ENCODE data around the gene TCEANC2. TPM values are rescaled to one million over a fixed set of nuclear protein-coding genes. Genes with fewer than 3 reads are reported as not detected.

The TCEANC2 gene
- total and polyA plus RNA-seq, 12 donors: 1.3 to 12.5 (median 5.6) TPM

DNA sequence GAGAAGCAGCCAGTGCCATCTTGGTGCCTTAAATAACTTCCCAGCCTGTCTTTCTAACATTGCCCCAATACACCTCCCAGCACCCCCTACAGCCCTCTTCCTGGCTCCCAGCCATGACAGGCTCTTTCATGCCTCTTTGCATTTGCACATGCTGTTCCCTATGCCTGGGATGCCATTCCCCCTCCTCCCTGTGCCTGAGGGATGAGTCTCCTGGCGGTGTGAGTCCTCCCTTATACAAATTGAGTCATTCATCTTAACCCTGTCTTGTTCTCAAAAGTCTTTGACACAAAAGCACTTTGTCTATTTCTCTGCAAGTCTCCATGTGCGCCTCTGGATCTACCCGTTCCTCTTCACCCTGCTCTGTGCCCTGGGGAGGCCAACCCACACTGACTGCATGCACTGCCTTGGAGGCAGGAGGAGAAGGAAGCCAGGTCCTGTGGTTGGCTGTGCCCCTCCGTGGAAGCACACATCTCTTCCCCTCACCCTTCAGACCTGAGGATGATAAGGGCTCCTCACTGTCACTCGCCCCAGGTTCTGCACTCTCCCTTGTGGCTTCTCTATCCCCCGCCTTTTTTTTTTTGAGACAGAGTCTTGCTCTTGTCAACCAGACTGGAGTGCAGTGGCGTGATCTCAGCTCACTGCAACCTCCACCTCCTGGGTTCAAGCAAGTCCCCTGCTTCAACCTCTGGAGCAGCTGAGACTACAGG is 74.3 kb downstream of the TCEANC2 start:
- no peak for TF ChIP-seq POLR2A (IDR thresholded peaks at IDR 0.05)
- TF ChIP-seq, protein P1, sequence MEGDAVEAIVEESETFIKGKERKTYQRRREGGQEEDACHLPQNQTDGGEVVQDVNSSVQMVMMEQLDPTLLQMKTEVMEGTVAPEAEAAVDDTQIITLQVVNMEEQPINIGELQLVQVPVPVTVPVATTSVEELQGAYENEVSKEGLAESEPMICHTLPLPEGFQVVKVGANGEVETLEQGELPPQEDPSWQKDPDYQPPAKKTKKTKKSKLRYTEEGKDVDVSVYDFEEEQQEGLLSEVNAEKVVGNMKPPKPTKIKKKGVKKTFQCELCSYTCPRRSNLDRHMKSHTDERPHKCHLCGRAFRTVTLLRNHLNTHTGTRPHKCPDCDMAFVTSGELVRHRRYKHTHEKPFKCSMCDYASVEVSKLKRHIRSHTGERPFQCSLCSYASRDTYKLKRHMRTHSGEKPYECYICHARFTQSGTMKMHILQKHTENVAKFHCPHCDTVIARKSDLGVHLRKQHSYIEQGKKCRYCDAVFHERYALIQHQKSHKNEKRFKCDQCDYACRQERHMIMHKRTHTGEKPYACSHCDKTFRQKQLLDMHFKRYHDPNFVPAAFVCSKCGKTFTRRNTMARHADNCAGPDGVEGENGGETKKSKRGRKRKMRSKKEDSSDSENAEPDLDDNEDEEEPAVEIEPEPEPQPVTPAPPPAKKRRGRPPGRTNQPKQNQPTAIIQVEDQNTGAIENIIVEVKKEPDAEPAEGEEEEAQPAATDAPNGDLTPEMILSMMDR (IDR thresholded peaks at IDR 0.05): no peak
- Histone ChIP-seq H3K36me3 (replicated peaks in 1 of 2) (no peaks in the 10 kb centered on the region), H3K27me3 (no peaks in the 10 kb centered on the region), H3K9me3 (replicated peaks in 1 of 3) (no peaks in the 10 kb centered on the region), H3K4me1 (replicated peaks in 1 of 2) (no peaks in the 10 kb centered on the region), H3K27ac (no peak overlapping the region), H3K4me3 (no peak overlapping the region)
- DNase-seq: no peak
- WGBS, 4 donors: 90 to 91% (median 91%) methylated on average over 7 of the region's 7 CpGs
- intact Hi-C loops (cut with DNase I): loop anchor here in 1 of 2 donors (10.0 kb wide), 1 partner anchor 147 kb away; no protein-coding TSS in a partner anchor

DNA sequence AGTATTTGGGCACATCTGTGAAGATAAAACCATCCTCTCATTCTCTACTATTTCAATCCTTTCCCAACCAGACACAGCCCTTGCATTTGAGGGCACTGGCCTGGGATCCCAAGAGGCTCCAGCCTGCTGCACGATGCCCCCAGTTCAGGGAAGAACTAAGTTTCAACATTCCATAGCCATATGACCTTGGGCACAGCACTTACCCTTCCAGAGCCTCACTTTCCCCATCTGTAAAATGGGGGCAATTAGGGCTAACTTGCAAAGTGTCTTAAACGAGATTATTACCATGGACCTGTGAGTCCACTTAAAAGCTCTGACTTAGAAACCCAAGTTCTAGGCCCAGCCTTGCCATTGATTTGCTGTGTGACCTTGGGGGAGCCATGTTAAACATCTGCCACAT is 76.5 kb downstream of the TCEANC2 start:
- no peaks in the 10 kb centered on the region for H3K36me3 ChIP-seq (replicated peaks in 1 of 2)
- 77 to 90% (median 82%) methylated on average over 2 of the region's 2 CpGs for WGBS, 4 donors
- no peak overlapping the region for H3K4me3 ChIP-seq
- H3K27me3 ChIP-seq: no peaks in the 10 kb centered on the region
- H3K4me1 ChIP-seq (replicated peaks in 1 of 2): no peaks in the 10 kb centered on the region
- H3K9me3 ChIP-seq (replicated peaks in 1 of 3): no peaks in the 10 kb centered on the region
- no peak for TF ChIP-seq POLR2A (IDR thresholded peaks at IDR 0.05)
- TF ChIP-seq, protein P1 (IDR thresholded peaks at IDR 0.05): no peak
- no peak overlapping the region for H3K27ac ChIP-seq
- no peak for DNase-seq
- intact Hi-C loops (cut with DNase I): loop anchor here in 1 of 2 donors (10.0 kb wide), 1 partner anchor 145 kb away; no protein-coding TSS in a partner anchor

DNA sequence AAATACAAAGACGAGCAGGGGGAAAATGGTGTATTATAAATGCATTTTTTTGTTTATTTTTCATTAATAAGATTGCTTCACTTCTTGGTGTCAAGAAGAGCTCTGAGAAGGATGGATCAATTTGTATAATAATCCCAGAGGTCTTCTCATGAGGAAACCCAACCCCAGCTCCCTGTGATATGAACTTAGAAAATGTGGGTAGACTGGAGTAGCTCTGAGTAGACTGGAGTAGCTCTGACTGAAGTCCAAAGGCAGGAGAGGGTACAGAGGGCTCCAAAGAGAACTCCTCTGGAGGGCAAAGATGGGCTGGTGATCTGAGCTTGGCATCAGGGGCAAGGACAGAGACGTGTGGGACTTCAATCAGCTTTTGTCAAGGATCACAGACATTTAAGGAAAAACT is 78.0 kb downstream of the TCEANC2 start:
- H3K27me3 ChIP-seq: no peaks in the 10 kb centered on the region
- WGBS, 4 donors: 73 to 98% (median 88%) methylated on average over 2 of the region's 2 CpGs
- H3K36me3 ChIP-seq (replicated peaks in 1 of 2): no peaks in the 10 kb centered on the region
- no peak for TF ChIP-seq POLR2A (IDR thresholded peaks at IDR 0.05)
- TF ChIP-seq, protein P1 (IDR thresholded peaks at IDR 0.05): no peak
- H3K4me3 ChIP-seq: no peak overlapping the region
- no peaks in the 10 kb centered on the region for H3K4me1 ChIP-seq (replicated peaks in 1 of 2)
- no peak for DNase-seq
- no peak overlapping the region for H3K27ac ChIP-seq
- H3K9me3 ChIP-seq (replicated peaks in 1 of 3): no peaks in the 10 kb centered on the region
- intact Hi-C loops (cut with DNase I): no loop called here

DNA sequence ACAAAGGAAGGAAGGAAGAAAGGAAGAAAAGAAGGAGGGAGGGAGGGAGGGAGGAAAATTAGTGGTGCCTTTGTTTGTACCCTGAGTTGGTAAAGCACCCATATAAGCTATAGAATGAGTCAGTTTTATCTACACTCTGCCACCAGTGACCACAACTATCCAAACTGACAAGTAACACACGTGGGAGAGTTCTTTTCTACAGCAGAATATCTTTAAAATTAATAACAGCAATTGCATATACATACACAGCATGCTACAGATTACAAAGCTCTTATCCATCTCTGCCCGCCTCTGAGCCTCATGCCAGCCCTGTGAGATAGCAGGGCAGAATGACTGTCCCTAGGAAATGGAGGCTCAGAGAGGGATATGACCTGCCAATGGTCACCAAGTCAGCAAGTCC is 79.1 kb downstream of the TCEANC2 start:
- DNase-seq: no peak
- WGBS, 4 donors: 72 to 79% (median 76%) methylated on average over 2 of the region's 2 CpGs
- Histone ChIP-seq H3K36me3 (replicated peaks in 1 of 2) (no peaks in the 10 kb centered on the region), H3K4me3 (no peak overlapping the region), H3K9me3 (replicated peaks in 1 of 3) (no peaks in the 10 kb centered on the region), H3K27me3 (no peaks in the 10 kb centered on the region), H3K27ac (no peak overlapping the region), H3K4me1 (replicated peaks in 1 of 2) (no peaks in the 10 kb centered on the region)
- intact Hi-C loops (cut with DNase I): no loop called here
- TF ChIP-seq, protein P1 (IDR thresholded peaks at IDR 0.05): no peak
- TF ChIP-seq POLR2A (IDR thresholded peaks at IDR 0.05): no peak
